WI38 (cell line): ENCODE data around the gene C19orf47.

ENCODE experiments used
- H3K4me3 ChIP-seq: 2 replicates; pipeline ENCODE4 v1.5.1; 2011; ENCODE audit warnings: low read depth, mild to moderate bottlenecking, control low read depth, low read length
- TF ChIP-seq, protein P1 (sequence below): IDR thresholded peaks from 2 replicates; pipeline ENCODE4 v1.5.1; 2012; ENCODE audit warnings: low read depth, mild to moderate bottlenecking, control low read depth, low read length

The C19orf47 gene

DNA sequence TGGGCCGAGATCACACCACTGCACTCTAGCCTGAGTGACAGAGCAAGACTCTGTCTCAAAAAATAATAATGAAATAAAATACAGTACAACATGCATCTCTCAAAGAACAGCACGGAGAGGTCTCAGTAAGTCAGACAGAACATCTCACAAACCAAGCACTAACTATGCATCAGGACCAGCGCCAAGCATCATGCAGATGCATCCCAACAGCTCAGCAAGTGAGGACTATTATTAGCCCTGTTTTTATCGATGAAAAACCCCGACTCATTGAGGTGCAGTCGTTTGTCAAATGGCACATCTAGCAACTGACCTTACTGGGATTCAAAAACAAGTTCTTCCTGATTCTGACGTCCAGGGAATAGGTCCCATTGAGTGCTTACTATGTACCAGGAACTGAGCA lies 3.8 kb downstream of the C19orf47 start:
- TF ChIP-seq, protein P1, sequence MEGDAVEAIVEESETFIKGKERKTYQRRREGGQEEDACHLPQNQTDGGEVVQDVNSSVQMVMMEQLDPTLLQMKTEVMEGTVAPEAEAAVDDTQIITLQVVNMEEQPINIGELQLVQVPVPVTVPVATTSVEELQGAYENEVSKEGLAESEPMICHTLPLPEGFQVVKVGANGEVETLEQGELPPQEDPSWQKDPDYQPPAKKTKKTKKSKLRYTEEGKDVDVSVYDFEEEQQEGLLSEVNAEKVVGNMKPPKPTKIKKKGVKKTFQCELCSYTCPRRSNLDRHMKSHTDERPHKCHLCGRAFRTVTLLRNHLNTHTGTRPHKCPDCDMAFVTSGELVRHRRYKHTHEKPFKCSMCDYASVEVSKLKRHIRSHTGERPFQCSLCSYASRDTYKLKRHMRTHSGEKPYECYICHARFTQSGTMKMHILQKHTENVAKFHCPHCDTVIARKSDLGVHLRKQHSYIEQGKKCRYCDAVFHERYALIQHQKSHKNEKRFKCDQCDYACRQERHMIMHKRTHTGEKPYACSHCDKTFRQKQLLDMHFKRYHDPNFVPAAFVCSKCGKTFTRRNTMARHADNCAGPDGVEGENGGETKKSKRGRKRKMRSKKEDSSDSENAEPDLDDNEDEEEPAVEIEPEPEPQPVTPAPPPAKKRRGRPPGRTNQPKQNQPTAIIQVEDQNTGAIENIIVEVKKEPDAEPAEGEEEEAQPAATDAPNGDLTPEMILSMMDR = no peak
- H3K4me3 ChIP-seq = no peak overlapping the region

DNA sequence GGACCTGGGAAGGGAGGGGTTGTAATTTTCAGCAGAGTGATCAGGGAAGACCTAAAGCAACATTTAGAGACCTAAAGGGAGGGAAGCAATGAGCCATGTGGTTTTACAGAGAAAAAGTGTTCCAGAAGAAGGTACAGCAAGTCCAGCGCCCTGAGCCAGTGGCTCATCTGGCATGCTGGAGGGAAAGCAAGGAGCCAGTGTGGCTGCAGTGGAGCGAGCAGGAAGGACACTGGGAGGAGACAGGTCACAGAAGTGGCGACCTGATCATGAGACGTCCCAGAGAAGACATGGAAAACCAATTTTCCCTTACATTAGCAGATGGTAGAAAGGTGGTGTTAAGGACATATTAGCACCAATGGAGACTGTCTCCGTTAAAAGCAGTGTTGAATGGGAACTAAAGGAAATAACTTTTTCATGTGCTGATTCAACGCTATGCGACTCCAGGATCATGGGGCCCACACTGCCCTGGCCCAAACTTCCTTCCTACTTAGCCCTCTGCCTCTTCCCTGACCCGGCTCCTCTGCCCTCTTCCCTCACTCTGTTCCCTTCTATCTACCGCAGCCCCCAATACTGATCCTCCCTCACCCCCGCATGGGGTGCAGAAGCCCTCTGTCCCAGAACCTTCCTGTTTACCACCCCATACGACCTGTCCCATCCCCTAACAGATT lies 5.4 kb downstream of the C19orf47 start:
- TF ChIP-seq, protein P1 = no peak
- H3K4me3 ChIP-seq = no peak overlapping the region

DNA sequence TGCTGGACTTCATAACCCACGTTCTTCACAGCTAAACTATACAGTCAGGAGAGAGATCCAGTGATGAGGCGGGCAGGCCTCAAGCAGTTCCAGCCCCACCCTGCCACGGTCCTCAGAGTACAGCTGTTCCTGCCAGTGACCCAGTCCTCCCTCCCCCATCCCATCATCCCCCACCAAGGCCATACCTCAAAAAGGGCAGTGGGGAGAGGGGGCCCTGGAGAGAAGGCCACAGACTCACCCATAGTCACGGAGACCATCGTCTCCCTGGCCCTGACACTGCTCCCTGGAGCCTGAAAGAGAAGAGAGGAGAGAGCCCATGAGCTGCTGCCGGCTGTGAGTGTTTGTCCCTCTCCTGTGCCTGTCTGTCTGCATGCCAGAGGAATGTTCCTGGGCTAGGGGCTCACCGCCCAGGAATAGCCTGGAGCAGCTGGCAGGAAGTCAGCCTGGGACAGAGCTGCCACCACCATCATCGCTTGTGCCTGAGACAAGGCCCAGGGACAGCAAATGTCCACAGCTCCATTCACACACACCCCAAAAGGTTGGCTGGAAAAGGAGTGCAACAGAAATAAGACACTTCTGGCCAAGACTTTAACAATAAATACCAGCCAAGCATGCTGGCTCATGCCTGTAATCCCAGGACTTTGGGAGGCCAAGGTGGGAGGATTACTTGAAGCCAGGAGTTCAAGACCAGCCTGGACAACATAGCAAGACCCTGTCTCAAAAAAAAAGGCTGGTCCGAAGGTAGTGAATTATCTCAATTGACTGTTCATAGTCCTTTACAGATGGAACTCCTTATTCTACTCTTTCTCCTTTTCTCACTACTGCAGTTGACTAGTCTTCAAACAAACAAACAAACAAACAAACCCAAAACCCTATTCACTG lies 6.4 kb downstream of the C19orf47 start:
- TF ChIP-seq, protein P1 = no peak

DNA sequence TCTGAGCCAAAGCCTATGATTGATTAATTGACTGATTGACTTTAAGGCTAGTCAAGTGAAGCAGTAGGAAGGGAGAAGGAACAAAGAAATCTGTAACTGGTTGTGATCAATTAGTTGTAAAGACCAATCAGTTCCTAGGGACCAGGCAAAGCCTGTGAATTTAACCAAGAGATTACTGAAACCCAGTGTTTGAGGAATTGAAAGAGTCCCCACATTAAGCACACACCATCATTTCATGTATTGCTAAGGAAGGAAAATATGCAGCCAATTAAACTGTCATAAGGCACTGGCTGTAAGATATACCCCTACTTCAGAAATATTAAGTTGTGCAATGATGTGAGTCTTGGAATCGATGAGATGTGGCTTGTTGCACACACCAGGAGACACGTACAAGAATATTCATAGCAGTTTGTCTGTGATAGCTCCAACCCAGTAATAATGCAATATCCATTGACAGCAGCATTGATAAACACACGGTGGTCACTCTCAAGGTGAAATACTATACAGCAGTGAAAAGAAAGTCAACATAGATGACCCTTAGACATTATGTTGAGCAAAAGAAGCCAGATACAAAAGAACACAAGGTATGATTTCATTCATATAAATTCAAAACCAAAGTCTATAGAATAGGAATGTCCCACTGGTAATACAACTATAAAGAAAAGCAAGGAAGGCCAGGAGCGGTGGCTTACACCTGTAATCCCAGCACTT lies 9.0 kb downstream of the C19orf47 start:
- no peak overlapping the region for H3K4me3 ChIP-seq
- TF ChIP-seq, protein P1 = no peak

More for the DNA sequence above, 6.4 kb downstream of the C19orf47 start:
- no peak overlapping the region for H3K4me3 ChIP-seq

DNA sequence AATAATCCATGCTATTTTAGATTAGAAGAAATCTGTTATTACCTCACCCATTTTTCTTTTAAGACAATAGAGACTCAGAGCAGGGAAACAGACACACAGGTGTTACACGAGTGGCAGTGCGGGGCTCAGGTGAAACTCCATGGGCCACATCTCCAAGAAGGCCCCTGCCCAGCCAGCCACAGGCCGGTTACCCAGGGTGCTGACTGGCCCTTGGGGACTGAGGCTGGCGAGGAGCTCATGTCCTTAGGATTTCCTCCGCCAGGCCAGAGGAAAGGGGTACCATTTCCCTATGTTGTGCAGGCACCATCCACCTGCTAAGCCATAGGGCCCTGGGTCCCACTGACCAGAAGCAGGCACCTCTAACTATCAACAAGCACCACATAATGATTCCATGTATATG lies 10.6 kb downstream of the C19orf47 start:
- TF ChIP-seq, protein P1 = no peak

DNA sequence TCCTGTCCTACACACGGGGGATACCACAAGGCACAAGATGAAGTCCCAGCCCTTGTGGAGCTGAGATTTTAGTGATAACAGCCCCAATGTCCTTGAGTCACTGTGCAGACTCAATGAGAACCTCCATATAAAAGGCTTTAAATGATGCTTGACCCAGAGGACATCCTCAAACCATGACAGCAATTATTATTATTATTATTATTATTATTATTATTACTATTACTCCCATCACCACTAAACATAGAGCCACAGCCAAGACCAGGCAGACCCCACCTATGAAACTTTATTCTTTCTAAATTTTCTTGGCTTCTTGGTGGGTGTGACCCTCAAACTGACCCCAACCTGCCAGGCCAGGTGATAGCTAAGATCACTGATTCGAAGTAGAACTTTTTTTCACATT lies 11.1 kb downstream of the C19orf47 start:
- no peak overlapping the region for H3K4me3 ChIP-seq
- TF ChIP-seq, protein P1 = no peak

More for the DNA sequence above, 10.6 kb downstream of the C19orf47 start:
- H3K4me3 ChIP-seq = no peak overlapping the region

DNA sequence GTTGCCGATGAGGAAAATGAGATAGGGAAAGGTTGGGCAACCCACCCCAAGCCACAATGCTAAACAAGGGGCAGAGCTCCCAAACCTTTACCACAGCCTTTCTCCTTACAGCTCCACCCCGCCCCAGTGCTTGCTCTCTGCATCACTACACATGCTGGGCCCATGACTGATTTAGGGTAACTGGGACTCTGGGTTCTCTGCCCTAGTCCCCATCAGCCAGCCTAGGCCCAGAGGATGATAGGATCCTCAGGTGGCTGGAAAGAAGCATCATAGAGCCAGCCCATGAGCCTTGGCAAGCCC lies 11.6 kb downstream of the C19orf47 start:
- H3K4me3 ChIP-seq = no peak overlapping the region
- TF ChIP-seq, protein P1 = no peak
